Ishikawa (cell line): ENCODE data around the gene EEFSEC.

Experiments
- CEBPB ChIP-seq: IDR thresholded peaks from 2 replicates; pipeline ENCODE4 v1.6.1; 2012
- CREB1 ChIP-seq: IDR thresholded peaks from 2 replicates; pipeline ENCODE4 v1.6.1; 2012; ENCODE audit warnings: low read depth
- EGR1 ChIP-seq: IDR thresholded peaks from 2 replicates; pipeline ENCODE4 v1.6.1; 2012
- EP300 ChIP-seq: IDR thresholded peaks from 2 replicates; pipeline ENCODE4 v1.6.1; 2012; ENCODE audit warnings: borderline replicate concordance
- FOXM1 ChIP-seq: IDR thresholded peaks from 2 replicates; pipeline ENCODE4 v1.6.1; 2012; ENCODE audit warnings: low read depth, borderline replicate concordance
- MAX ChIP-seq: IDR thresholded peaks from 2 replicates; pipeline ENCODE4 v1.6.1; 2012
- NFIC ChIP-seq: IDR thresholded peaks from 2 replicates; pipeline ENCODE4 v1.6.1; 2012
- RAD21 ChIP-seq: IDR thresholded peaks from 2 replicates; pipeline ENCODE4 v1.6.1; 2012; ENCODE audit warnings: low read depth
- REST ChIP-seq: IDR thresholded peaks from 2 replicates; pipeline ENCODE4 v1.6.1; 2012; ENCODE audit warnings: low read depth, mild to moderate bottlenecking
- TAF1 ChIP-seq: IDR thresholded peaks from 2 replicates; pipeline ENCODE4 v1.6.1; 2012; ENCODE audit warnings: low read depth, mild to moderate bottlenecking
- TCF12 ChIP-seq: IDR thresholded peaks from 2 replicates; pipeline ENCODE4 v1.6.1; 2012; ENCODE audit warnings: low read depth
- TEAD4 ChIP-seq: IDR thresholded peaks from 2 replicates; pipeline ENCODE4 v1.6.1; 2012
- USF1 ChIP-seq: IDR thresholded peaks from 2 replicates; pipeline ENCODE4 v1.6.1; 2012
- YY1 ChIP-seq: IDR thresholded peaks from 2 replicates; pipeline ENCODE4 v1.6.1; 2012; ENCODE audit warnings: low read depth
- ZBTB7A ChIP-seq: IDR thresholded peaks from 2 replicates; pipeline ENCODE4 v1.6.1; 2012; ENCODE audit warnings: low read depth

EEFSEC gene

GRCh38 chr3:128369121-128369703 lies 215.9 kb downstream of the EEFSEC start:
- no peak for TF ChIP-seq CEBPB
- no peak for TF ChIP-seq YY1
- TF ChIP-seq EP300, result no peak
- TF ChIP-seq RAD21, result no peak
- TF ChIP-seq MAX, result no peak
- TF ChIP-seq TCF12, result no peak
- no peak for TF ChIP-seq NFIC
- no peak for TF ChIP-seq FOXM1
- TF ChIP-seq TEAD4, result no peak
- no peak for TF ChIP-seq USF1
- TF ChIP-seq TAF1, result no peak
- no peak for TF ChIP-seq CREB1
- TF ChIP-seq ZBTB7A, result no peak
- no peak for TF ChIP-seq EGR1
- TF ChIP-seq REST, result no peak

GRCh38 chr3:128369881-128370642 lies 216.8 kb downstream of the EEFSEC start:
- no peak for TF ChIP-seq TEAD4
- TF ChIP-seq FOXM1, result no peak

GRCh38 chr3:128372281-128372680 lies 219.0 kb downstream of the EEFSEC start:
- TF ChIP-seq TEAD4, result no peak
- TF ChIP-seq EGR1, result no peak
- no peak for TF ChIP-seq FOXM1

- no peak for TF ChIP-seq EP300
- TF ChIP-seq TEAD4, result no peak
- no peak for TF ChIP-seq CEBPB
Observed at GRCh38 chr3:128372707-128373533, 219.6 kb downstream of the EEFSEC start.

- no peak for TF ChIP-seq EP300
- TF ChIP-seq MAX, result no peak
- TF ChIP-seq TAF1, result no peak
- TF ChIP-seq CREB1, result no peak
- TF ChIP-seq USF1, result no peak
- TF ChIP-seq REST, result no peak
- no peak for TF ChIP-seq YY1
- no peak for TF ChIP-seq FOXM1
- TF ChIP-seq CEBPB, result no peak
- no peak for TF ChIP-seq EGR1
Observed at GRCh38 chr3:128374746-128375445, 221.6 kb downstream of the EEFSEC start.

- TF ChIP-seq EGR1 (no peak), TAF1 (no peak), REST (no peak), YY1 (no peak), NFIC (no peak), TCF12 (no peak), RAD21 (no peak), MAX (no peak), TEAD4 (no peak), FOXM1 (no peak), CREB1 (no peak), CEBPB (no peak), USF1 (no peak), EP300 (no peak), ZBTB7A (no peak)
Observed at GRCh38 chr3:128376516-128376915, 223.2 kb downstream of the EEFSEC start.
